GM12878 (cell line): ENCODE data around the gene BCAS4. TPM values are rescaled to one million over a fixed set of nuclear protein-coding genes. Genes with fewer than 3 reads are reported as not detected.

Source experiments
- ATAC-seq: fragments of 200-7000 bp; cut with Tn5 transposase; 3 replicates; pipeline ENCODE4 v1.9.1; 2020; ENCODE audit warnings: mild to moderate bottlenecking, moderate library complexity
- BruUV-seq: library from RNA; stranded (reverse); fragments of 400-500 nt; replicated peaks from 2 replicates; lab custom pipeline; 2021; lab: Mats Ljungman, UMichigan
- CTCF ChIA-PET: fragments of 300-600 bp; sonication (Branson Sonifier 250); formaldehyde crosslinking; extraction: SDS; loops from one replicate; lab custom pipeline; 2021; ENCODE audit warnings: inconsistent platforms; lab: Yijun Ruan, JAX
- POLR2A ChIA-PET: fragments of 350-600 bp; formaldehyde crosslinking; extraction: SDS; loops from one replicate; lab custom pipeline; 2021; ENCODE audit warnings: inconsistent platforms; lab: Charles Lee
- RAD21 ChIA-PET: fragments of 300-600 bp; sonication (Branson Sonifier 250); formaldehyde crosslinking; loops from one replicate; lab custom pipeline; 2023; ENCODE audit warnings: antibody characterized with exemption; ENCODE audit not compliant: unreplicated experiment; lab: Charles Lee
- SMC1A ChIA-PET: fragments of 300-600 bp; sonication (Branson Sonifier 250); formaldehyde crosslinking; loops from one replicate; lab custom pipeline; 2023; ENCODE audit not compliant: unreplicated experiment, uncharacterized antibody; lab: Charles Lee
- DNase-seq: peaks from one replicate; pipeline ENCODE4 v3.0.0-alpha.2; 2011; ENCODE audit warnings: low read depth, low spot score
- FAIRE-seq: peaks from 3 replicates; lab custom pipeline; 2011; peaks lifted over from hg19 to GRCh38; lab: Jason Lieb, UNC
- H2AFZ ChIP-seq: 2 replicates; pipeline ENCODE4 v1.6.0; 2011; ENCODE audit warnings: low read depth, low read length, control low read depth; ENCODE audit not compliant: control insufficient read depth
- H3K27ac ChIP-seq: 2 replicates; pipeline ENCODE4 v1.5.1; 2011; ENCODE audit warnings: control low read depth; ENCODE audit not compliant: control insufficient read depth, insufficient read depth
- H3K27me3 ChIP-seq, 2 experiments: replicated peaks in 1 of 2; 2 replicates each; pipeline versions ENCODE4 v1.6.0 to v1.6.1; 2011; ENCODE audit warnings: low read length in 1 of 2; ENCODE audit not compliant: control insufficient read depth in 2 of 2, insufficient read depth in 2 of 2
- H3K36me3 ChIP-seq, 2 experiments: 2 replicates each; pipeline ENCODE4 v1.5.1; 2011; ENCODE audit warnings: low read length in 1 of 2; ENCODE audit not compliant: control insufficient read depth in 2 of 2, insufficient read depth in 2 of 2
- H3K4me1 ChIP-seq: 2 replicates; pipeline ENCODE4 v1.6.1; 2011; ENCODE audit warnings: mild to moderate bottlenecking, low read length, moderate library complexity, mixed read lengths; ENCODE audit not compliant: control insufficient read depth, insufficient read depth
- H3K4me2 ChIP-seq: 2 replicates; pipeline ENCODE4 v1.6.0; 2011; ENCODE audit warnings: control low read depth; ENCODE audit not compliant: control insufficient read depth, insufficient read depth
- H3K4me3 ChIP-seq: fragments of 200-600 bp; sonication (generic); 2 replicates; pipeline ENCODE4 v1.5.1; 2016
- H3K79me2 ChIP-seq: 2 replicates; pipeline ENCODE4 v1.6.0; 2011; ENCODE audit warnings: low read length; ENCODE audit not compliant: control insufficient read depth, insufficient read depth
- H3K9ac ChIP-seq: 2 replicates; pipeline ENCODE4 v1.8.0; 2011; ENCODE audit warnings: low read length, control low read depth, mixed read lengths; ENCODE audit not compliant: control insufficient read depth, insufficient read depth
- H3K9me3 ChIP-seq: replicated peaks from 3 replicates; pipeline ENCODE4 v1.5.1; 2011; ENCODE audit warnings: mild to moderate bottlenecking, low read length; ENCODE audit not compliant: control insufficient read depth, insufficient read depth
- H4K20me1 ChIP-seq: 2 replicates; pipeline ENCODE4 v1.6.0; 2011; ENCODE audit not compliant: control insufficient read depth, insufficient read depth
- BMI1 ChIP-seq: fragments of 450-650 bp; IDR thresholded peaks from 2 replicates; pipeline ENCODE4 v1.6.1; 2016; ENCODE audit warnings: mild to moderate bottlenecking, moderate library complexity, borderline replicate concordance
- CTCF ChIP-seq, 3 experiments: IDR thresholded peaks in 2 of 3; conservative IDR thresholded peaks in 1 of 3; 2 replicates each; pipeline ENCODE4 v1.5.1; 2011; ENCODE audit warnings: low read depth in 3 of 3, low read length in 3 of 3, mild to moderate bottlenecking in 3 of 3, control low read depth in 2 of 3, moderate library complexity in 2 of 3, inconsistent platforms in 1 of 3, mixed read lengths in 1 of 3; ENCODE audit not compliant: control insufficient read depth in 2 of 3, insufficient read depth in 1 of 3; ENCODE audit errors: extremely low read depth in 1 of 3
- EZH2 ChIP-seq: IDR thresholded peaks from 2 replicates; pipeline ENCODE4 v1.6.1; 2012; ENCODE audit warnings: low read depth, mild to moderate bottlenecking, control low read depth, inconsistent platforms, low read length, borderline replicate concordance; ENCODE audit not compliant: control insufficient read depth
- IKZF1 ChIP-seq: fragments of 450-650 bp; conservative IDR thresholded peaks from 2 replicates; pipeline ENCODE4 v1.6.1; 2017; ENCODE audit warnings: antibody characterized with exemption, mild to moderate bottlenecking
- NR2F1 ChIP-seq: fragments of 450-650 bp; conservative IDR thresholded peaks from 2 replicates; pipeline ENCODE4 v1.6.1; 2017; ENCODE audit warnings: mild to moderate bottlenecking
- in situ Hi-C: fragments of 300-500 bp; cut with MboI; formaldehyde crosslinking; loops from 9 replicates; pipeline ENCODE4 v1.14.3; 2018; ENCODE audit warnings: mixed read lengths
- intact Hi-C: fragments of 100-400 bp; cut with micrococcal nuclease; formaldehyde crosslinking; loops from one replicate; pipeline ENCODE4 v1.14.2; 2022; ENCODE audit not compliant: unreplicated experiment
- polyA plus RNA-seq, 11 experiments: library from polyadenylated mRNA; depleted of rRNA in 4 of 11; unstranded in 6 of 11; stranded (reverse) in 5 of 11; fragments of >200 nt; fragmentation: Nextera tagmentation in 4 of 11; fragmentation: Illumina TruSeq in 1 of 11; extraction: Ambion mirVana in 4 of 11; extraction: Trizol in 1 of 11; gene quantifications; 1 replicate in 1 of 11; 2 replicates in 10 of 11; pipeline versions ENCODE4 v1.2.1 to v1.2.3, GENCODE V29; 2011 to 2016; ENCODE audit warnings: inconsistent platforms in 2 of 11, missing spikeins in 2 of 11, low read depth in 1 of 11
- total RNA-seq, 4 experiments: library from RNA; depleted of rRNA in 3 of 4; stranded (reverse); fragments of >200 nt in 3 of 4; fragmentation: Illumina TruSeq in 1 of 4; extraction: Trizol in 1 of 4; gene quantifications; 2 replicates each; pipeline versions ENCODE4 v1.2.1 to v1.2.3, GENCODE V29; 2013 to 2021

Gene BCAS4
- total and polyA plus RNA-seq, 10 of the 15 experiments (the other 5 are each of a cell fraction or from before 2014, with no cell fraction given): 14.8 to 214 (median 65.3) TPM

- TF ChIP-seq NR2F1: no peak
Measured at GRCh38 chr20:50919567-50919966, 124.7 kb downstream of the BCAS4 start (continued).

- Histone ChIP-seq H3K27me3 (no peaks in the 10 kb centered on the region), H3K79me2 (peaks cover 97% of the 10 kb centered on the region), H3K9me3 (no peaks in the 10 kb centered on the region), H3K4me1 (peaks cover 28% of the 10 kb centered on the region), H3K27ac (no peak overlapping the region), H4K20me1 (peaks cover 5% of the 10 kb centered on the region), H3K36me3 (peaks cover 4 to 29% of the 10 kb centered on the region in 2 experiments), H3K4me2 (0 out of 2 replicates have a peak overlapping the region, but pooled peaks have one; percentile 41), H3K9ac (no peak overlapping the region), H2AFZ (no peak overlapping the region), H3K4me3 (no peak overlapping the region)
- ATAC-seq (peak; percentile 55), DNase-seq (no peak), FAIRE-seq (no peak)
- ChIA-PET CTCF (interaction anchor here (1.7 to 3.4 kb wide), 2 partner anchors 8 to 10 kb away, joined by 3 to 29 read pairs; partner anchors contain the start of gene ADNP), SMC1A (interaction anchor here (1.1 to 2.4 kb wide), 7 partner anchors 8 to 127 kb away, joined by 3 to 8 read pairs (median 5); partner anchors contain the start of genes ADNP and BCAS4), POLR2A (interaction anchor here (0.6 to 1.2 kb wide), 5 partner anchors 8 to 126 kb away, joined by 3 to 5 read pairs (median 4); partner anchors contain the start of genes ADNP and BCAS4), RAD21 (interaction anchor here (0.8 to 3.5 kb wide), 8 partner anchors 8 to 126 kb away, joined by 3 to 12 read pairs (median 3); partner anchors contain the start of genes ADNP and BCAS4)
- intact Hi-C loops: no loop called here
- no peak for TF ChIP-seq IKZF1
- TF ChIP-seq CTCF (IDR thresholded peaks at IDR 0.05 in 2 of 3, conservative IDR thresholded peaks at IDR 0.05 in 1 of 3; ENCODE audit: control insufficient read depth in 2 of 3, extremely low read depth in 1 of 3, insufficient read depth in 1 of 3, low read depth in 3 of 3, low read length in 3 of 3): 0 out of 6 replicates have a peak, but pooled peaks of 1 of the 3 experiments have one; percentile 1
- peak; percentile 81 for TF ChIP-seq BMI1
- no peak for TF ChIP-seq EZH2
- in situ Hi-C loops: no loop called here
- BruUV-seq: TSS peak; percentile 1
Measured at GRCh38 chr20:50920997-50921396, 126.1 kb downstream of the BCAS4 start.
